Measurements from ENCODE around the gene NAA16. TPM values are rescaled to one million over a fixed set of nuclear protein-coding genes. Genes with fewer than 3 reads are reported as not detected.
"Not testable (repeated sequence)": the region's sequence is repeated elsewhere in the genome, so short reads cannot be mapped to it uniquely, and the experiment has no call there.

NAA16 gene
- total RNA-seq, 1 experiment from 2014 or later = 12.1 TPM

GRCh38 chr13:41352935-41353840 is 42.1 kb downstream of the NAA16 start:
- Histone ChIP-seq H4K20me1 (ENCODE audit: insufficient read depth) (no peaks in the 10 kb centered on the region), H3K4me3 (no peak overlapping the region), H3K27ac (0 out of 2 replicates have a peak overlapping the region, but pooled peaks have one; percentile 32), H3K4me2 (no peak overlapping the region), H3K27me3 (ENCODE audit: insufficient read depth, low read depth) (no peaks in the 10 kb centered on the region), H3K9me2 (ENCODE audit: insufficient read depth) (no peaks in the 10 kb centered on the region), H3K9me3 (ENCODE audit: insufficient read depth, low read depth) (no peaks in the 10 kb centered on the region), H2AFZ (no peak overlapping the region), H3K79me2 (ENCODE audit: low read depth) (no peaks in the 10 kb centered on the region), H3K36me3 (ENCODE audit: low read depth) (peaks cover 6% of the 10 kb centered on the region; the same call in 1 of the 2 replicates), H3K4me1 (replicated peaks; ENCODE audit: insufficient read depth) (peaks cover 16% of the 10 kb centered on the region), H3F3A (ENCODE audit: insufficient read depth, low read depth) (no peaks in the 10 kb centered on the region; the same call in 1 of the 2 replicates)
- intact Hi-C loops (cut with micrococcal nuclease; ENCODE audit: unreplicated experiment) = loop anchor here (2.0 kb wide), 1 partner anchor 58 kb away; no protein-coding TSS in a partner anchor
- ChIA-PET POLR2A (ENCODE audit: unreplicated experiment) (no interaction called here), CTCF (no interaction called here)
- BruUV-seq (replicated peaks) = no TSS peak
- DNase-seq = peak; percentile 38 to 53
- TF ChIP-seq CTCF (conservative IDR thresholded peaks at IDR 0.05) (peak; percentile 84), EZH2 (IDR thresholded peaks at IDR 0.05; ENCODE audit: low read depth) (no peak)

GRCh38 chr13:41354416-41354815 is 43.3 kb downstream of the NAA16 start:
- DNase-seq = no peak
- Histone ChIP-seq H3K9me3 (ENCODE audit: insufficient read depth, low read depth) (no peaks in the 10 kb centered on the region), H3F3A (ENCODE audit: insufficient read depth, low read depth) (no peaks in the 10 kb centered on the region; the same call in 1 of the 2 replicates), H3K9me2 (ENCODE audit: insufficient read depth) (no peaks in the 10 kb centered on the region), H3K4me1 (replicated peaks; ENCODE audit: insufficient read depth) (peaks cover 16% of the 10 kb centered on the region), H3K4me2 (no peak overlapping the region), H3K27me3 (ENCODE audit: insufficient read depth, low read depth) (no peaks in the 10 kb centered on the region), H3K36me3 (ENCODE audit: low read depth) (peaks cover 6% of the 10 kb centered on the region; the same call in 1 of the 2 replicates), H3K27ac (no peak overlapping the region), H3K4me3 (no peak overlapping the region), H3K79me2 (ENCODE audit: low read depth) (no peaks in the 10 kb centered on the region), H2AFZ (no peak overlapping the region), H4K20me1 (ENCODE audit: insufficient read depth) (no peaks in the 10 kb centered on the region)
- no TSS peak for BruUV-seq (replicated peaks)
- TF ChIP-seq EZH2 (IDR thresholded peaks at IDR 0.05; ENCODE audit: low read depth) = no peak
- TF ChIP-seq CTCF (conservative IDR thresholded peaks at IDR 0.05) = no peak
- CTCF ChIA-PET = no interaction called here
- intact Hi-C loops (cut with micrococcal nuclease; ENCODE audit: unreplicated experiment) = no loop called here
- POLR2A ChIA-PET (ENCODE audit: unreplicated experiment) = no interaction called here

- H3K9me2 ChIP-seq (ENCODE audit: insufficient read depth); H3K27me3 ChIP-seq (ENCODE audit: insufficient read depth, low read depth); H3K36me3 ChIP-seq (ENCODE audit: low read depth); H3K4me2 ChIP-seq; DNase-seq; H2AFZ ChIP-seq; H3K79me2 ChIP-seq (ENCODE audit: low read depth); BruUV-seq (replicated peaks); CTCF ChIA-PET; H3K9me3 ChIP-seq (ENCODE audit: insufficient read depth, low read depth); H4K20me1 ChIP-seq (ENCODE audit: insufficient read depth); H3F3A ChIP-seq (ENCODE audit: insufficient read depth, low read depth); H3K4me3 ChIP-seq: not testable (repeated sequence)
- intact Hi-C loops (cut with micrococcal nuclease; ENCODE audit: unreplicated experiment) = loop anchor here (1.0 kb wide), 1 partner anchor 292 kb away; no protein-coding TSS in a partner anchor
- POLR2A ChIA-PET (ENCODE audit: unreplicated experiment) = interaction anchor here (0.6 to 0.7 kb wide), 2 partner anchors 50 to 750 kb away, joined by 3 to 6 read pairs; no protein-coding TSS in a partner anchor
- Histone ChIP-seq H3K4me1 (replicated peaks; ENCODE audit: insufficient read depth) (peaks cover 16% of the 10 kb centered on the region), H3K27ac (peak overlapping the region; percentile 58; the same call in 1 of the 2 replicates)
Observed at GRCh38 chr13:41356385-41356648, 45.2 kb downstream of the NAA16 start.

Data from PC-9 (cell line).